ENCODE measurements around the gene TTBK1.

GRCh38 chr6:43265564-43265963 is 22.3 kb downstream of the TTBK1 start:
- TF ChIP-seq CTCF (IDR thresholded peaks at IDR 0.05) (no peak), EZH2 (IDR thresholded peaks at IDR 0.05; ENCODE audit: borderline replicate concordance, insufficient read depth, low read depth, low read length, poor library complexity, severe bottlenecking) (no peak)

Measured in B cell (primary cell).